Right lung (tissue), 5 donors: ENCODE results near the gene SYT12. TPM values are rescaled to one million over a fixed set of nuclear protein-coding genes. Genes with fewer than 3 reads are reported as not detected.

Experiments used
- DNase-seq, 2 donors: peaks; one replicate each; pipeline ENCODE4 v3.0.0-alpha.2; 2013
- polyA plus RNA-seq, 5 donors: library from polyadenylated mRNA; unstranded; fragments of 120-200 nt; gene quantifications; one replicate each; pipeline versions ENCODE4 v1.2.1 to v1.2.3, GENCODE V29; 2013; ENCODE audit warnings: inconsistent platforms in 1 of 5, low replicate concordance in 1 of 5; ENCODE audit not compliant: insufficient read length in 5 of 5, insufficient read depth in 1 of 5

Gene SYT12
- polyA plus RNA-seq, 5 donors: 0.04 to 0.31 (median 0.10) TPM

- no peak for DNase-seq
Observed at GRCh38 chr11:67099831-67100324, 76.9 kb downstream of the SYT12 start.

Other genes with a start within 250 kb of the SYT12 start
- 10 to 100 TPM; 15.7 to 27.5 (median 21.4) TPM for gene RCE1, start 179.7 kb upstream of the SYT12 start, polyA plus RNA-seq
- 10 to 100 TPM in 2 of 5 donors, 1 to 10 TPM in 3; 6.4 to 19.8 (median 8.8) TPM for gene LRFN4, start 166.1 kb upstream of the SYT12 start, polyA plus RNA-seq
- 10 to 100 TPM in 1 of 5 donors, 1 to 10 TPM in 4; 6.4 to 14.1 (median 8.0) TPM for gene PC, start 64.8 kb upstream of the SYT12 start, polyA plus RNA-seq
- not detected for gene C11orf86, start 47.8 kb upstream of the SYT12 start, polyA plus RNA-seq
- 10 to 100 TPM in 2 of 5 donors, 1 to 10 TPM in 3; 8.5 to 19.3 (median 9.2) TPM for gene RHOD, start 33.7 kb downstream of the SYT12 start, polyA plus RNA-seq
- 10 to 100 TPM; 67.3 to 80.4 (median 70.7) TPM for gene KDM2A, start 96.1 kb downstream of the SYT12 start, polyA plus RNA-seq
- 10 to 100 TPM; 43.6 to 75.6 (median 57.5) TPM for gene GRK2, start 243.3 kb downstream of the SYT12 start, polyA plus RNA-seq